ENCODE results near the gene PIP4K2C.
A peak's percentile ranks its signal among the peaks of the same experiment; 100 is the strongest.

PIP4K2C gene

DNA sequence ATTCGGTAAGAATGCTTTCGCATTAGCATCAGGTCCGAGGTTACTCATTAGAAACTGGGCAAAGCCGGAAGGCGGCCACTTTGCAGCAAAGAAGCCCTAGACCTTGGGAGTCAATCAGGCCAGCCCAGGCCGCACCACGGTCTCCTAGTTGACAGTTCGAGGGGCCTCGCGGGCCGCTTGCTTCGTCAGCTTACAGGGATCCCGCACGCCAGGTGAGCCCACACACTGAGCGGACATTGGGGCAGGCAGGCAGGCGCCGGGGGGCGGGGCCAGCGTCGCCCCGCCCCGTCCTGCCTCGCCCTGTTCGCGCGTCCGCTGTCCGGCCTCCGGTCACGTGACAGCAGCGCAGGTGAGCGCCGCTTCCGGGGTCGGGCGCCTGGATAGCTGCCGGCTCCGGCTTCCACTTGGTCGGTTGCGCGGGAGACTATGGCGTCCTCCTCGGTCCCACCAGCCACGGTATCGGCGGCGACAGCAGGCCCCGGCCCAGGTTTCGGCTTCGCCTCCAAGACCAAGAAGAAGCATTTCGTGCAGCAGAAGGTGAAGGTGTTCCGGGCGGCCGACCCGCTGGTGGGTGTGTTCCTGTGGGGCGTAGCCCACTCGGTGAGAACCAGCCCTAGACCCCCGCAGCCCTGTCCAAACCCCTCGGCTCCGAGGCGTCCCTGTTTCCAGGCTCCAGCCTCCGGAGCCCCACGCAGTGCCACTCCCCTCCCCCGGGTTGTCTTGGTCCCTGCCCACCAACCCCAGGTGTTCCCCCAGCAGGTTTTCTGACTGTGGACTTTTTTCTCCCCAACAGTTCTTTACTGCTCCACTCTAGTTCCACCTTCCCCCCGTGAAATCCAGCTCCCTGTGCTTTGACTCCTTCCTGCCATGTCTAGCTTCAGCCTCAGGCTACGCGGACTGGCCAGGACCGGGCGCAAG is at the start of gene PIP4K2C:
Gene PIP4K2C, plus strand, starts transcription at position 329 of the 918 bp plus-strand sequence. Its CDS starts 98 bp downstream, at position 427.
- DNase-seq, result peak; percentile 77 to 88

DNA sequence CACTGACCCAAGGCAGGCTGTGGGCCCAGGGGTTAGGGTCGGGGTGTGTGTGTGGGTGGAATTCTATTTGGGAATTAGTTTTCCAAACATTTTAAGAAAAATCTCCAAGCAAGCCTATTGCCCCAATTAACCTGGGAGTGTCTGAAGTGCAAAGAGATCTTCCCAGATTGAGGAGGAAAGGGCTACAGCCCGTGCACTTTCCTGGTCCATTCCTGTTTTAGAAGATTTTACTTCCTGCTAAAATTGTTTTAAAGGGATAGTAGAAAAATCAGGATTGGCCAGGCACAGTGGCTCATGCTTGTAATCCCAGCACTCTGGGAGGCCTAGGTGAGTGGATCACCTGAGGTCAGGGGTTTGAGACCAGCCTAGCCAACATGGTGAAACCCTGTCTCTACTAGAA is 49.3 kb upstream of the PIP4K2C start:
- DNase-seq, result no peak

GRCh38 chr12:57543581-57543980 is 47.4 kb upstream of the PIP4K2C start:
- DNase-seq, result no peak

GRCh38 chr12:57545809-57546437 is 45.1 kb upstream of the PIP4K2C start:
- DNase-seq, result no peak

GRCh38 chr12:57546438-57547287 is 44.3 kb upstream of the PIP4K2C start, which contains the start of gene DCTN2:
DCTN2 (minus strand) TSS chr12:57547192; CDS start chr12:57547063, 129 bp downstream.
- peak; percentile 96 to 97 for DNase-seq

- no peak for DNase-seq
Measured at GRCh38 chr12:57547288-57548012, 43.5 kb upstream of the PIP4K2C start.

- DNase-seq, result no peak
Measured at GRCh38 chr12:57548013-57548315, 43.0 kb upstream of the PIP4K2C start.

- no peak for DNase-seq
Measured at GRCh38 chr12:57548488-57548887, 42.5 kb upstream of the PIP4K2C start.

DNA sequence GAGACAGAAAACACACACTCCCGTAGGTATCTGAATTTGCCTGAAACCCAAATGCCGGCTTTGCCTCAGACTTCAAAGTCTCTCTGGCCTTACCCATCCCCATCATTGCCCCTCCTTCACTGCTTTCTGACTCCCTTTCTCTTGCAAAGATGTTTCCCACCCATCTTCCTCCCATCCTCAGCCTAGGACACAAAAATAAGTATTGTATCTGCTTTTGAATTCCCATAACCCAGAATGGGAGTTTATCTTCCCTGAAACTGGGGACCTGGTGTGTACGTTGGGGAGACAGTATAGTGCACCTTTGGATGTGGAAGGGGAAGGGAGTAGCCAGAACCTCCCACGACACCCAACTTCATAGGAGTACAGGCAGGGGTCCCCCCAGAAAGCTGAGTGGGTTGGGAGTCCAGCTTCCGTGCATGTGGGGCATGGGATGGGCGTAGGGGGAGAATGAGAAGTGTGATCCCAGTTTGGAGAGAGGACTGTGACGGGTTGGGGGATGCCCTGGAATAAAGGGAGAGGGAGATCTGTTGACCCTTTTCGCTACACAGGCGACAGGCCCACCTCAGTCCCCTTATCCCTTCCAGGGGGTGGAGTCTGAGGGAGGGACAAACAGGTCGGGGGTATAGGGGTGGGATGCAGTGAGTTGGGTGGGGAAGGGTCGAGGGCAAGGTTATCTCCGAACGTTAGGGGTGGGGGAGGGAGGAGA is 41.6 kb upstream of the PIP4K2C start:
- DNase-seq, result no peak

- peak; percentile 29 to 63 for DNase-seq
Measured at GRCh38 chr12:57549909-57550640, 40.9 kb upstream of the PIP4K2C start, which contains the start of gene KIF5A. KIF5A (plus strand) TSS chr12:57550044; CDS start chr12:57550272, 228 bp downstream.

GRCh38 chr12:57550641-57551549 is 40.1 kb upstream of the PIP4K2C start:
- no peak for DNase-seq

- no peak for DNase-seq
Measured at GRCh38 chr12:57551637-57552305, 39.2 kb upstream of the PIP4K2C start.

DNA sequence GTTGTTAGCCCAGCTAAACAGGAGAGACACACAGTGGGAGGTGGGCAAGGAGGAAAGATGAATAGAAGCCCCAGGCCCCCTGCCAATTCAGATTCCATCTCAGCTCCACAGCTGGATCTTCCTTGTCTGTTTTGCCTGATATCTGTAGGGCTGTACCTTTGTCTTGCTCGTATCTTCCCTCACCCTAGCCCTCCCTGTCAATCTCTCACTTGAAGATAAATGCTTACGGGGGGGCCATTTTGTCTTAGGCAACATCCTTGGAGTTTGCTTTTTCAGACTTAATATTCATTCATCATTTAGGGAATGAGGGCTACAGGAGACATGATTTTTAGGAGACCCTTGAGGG is 38.7 kb upstream of the PIP4K2C start:
- no peak for DNase-seq

- no peak for DNase-seq
Measured at GRCh38 chr12:57552835-57553313, 38.1 kb upstream of the PIP4K2C start.

DNA sequence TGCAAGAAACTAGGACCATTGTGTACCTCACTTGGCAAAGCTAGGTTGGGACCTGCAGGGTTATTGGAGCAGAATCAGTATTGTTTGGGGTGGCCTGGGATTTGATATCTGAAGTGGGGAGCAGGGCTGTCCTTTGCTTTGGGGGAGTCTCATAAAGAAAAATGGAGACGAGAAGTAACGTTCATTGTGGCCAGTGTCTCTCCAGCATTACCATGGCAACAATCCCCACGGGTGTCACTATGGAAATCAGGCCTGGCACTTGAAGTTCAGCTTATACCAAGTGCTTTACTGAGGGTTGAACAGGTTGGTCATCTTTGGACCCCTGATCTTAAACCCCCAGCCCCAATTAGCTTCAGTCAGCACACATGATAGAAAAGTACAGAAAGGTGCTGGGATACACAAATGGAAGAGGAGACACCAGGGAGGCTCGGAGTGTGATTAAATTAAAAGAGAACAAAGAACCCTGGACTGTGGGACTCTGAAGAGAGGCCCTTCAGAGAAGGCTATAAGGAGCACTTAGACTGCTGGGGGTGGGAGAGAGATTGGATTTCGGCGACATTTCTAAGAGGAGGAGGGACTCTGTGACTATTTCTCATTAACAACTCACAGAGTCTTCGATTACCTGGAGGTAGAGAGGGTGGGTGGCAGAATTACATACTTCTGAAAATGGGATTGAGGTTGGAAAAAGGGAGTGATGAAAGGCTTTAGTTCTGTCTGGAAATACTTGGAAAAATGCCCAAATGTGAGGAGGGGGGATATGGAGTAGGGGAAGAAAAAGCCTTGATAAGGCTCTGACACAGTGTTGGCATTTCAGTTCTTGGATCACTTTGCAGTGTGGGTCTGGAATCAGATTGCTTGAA is 37.4 kb upstream of the PIP4K2C start:
- DNase-seq, result no peak

DNA sequence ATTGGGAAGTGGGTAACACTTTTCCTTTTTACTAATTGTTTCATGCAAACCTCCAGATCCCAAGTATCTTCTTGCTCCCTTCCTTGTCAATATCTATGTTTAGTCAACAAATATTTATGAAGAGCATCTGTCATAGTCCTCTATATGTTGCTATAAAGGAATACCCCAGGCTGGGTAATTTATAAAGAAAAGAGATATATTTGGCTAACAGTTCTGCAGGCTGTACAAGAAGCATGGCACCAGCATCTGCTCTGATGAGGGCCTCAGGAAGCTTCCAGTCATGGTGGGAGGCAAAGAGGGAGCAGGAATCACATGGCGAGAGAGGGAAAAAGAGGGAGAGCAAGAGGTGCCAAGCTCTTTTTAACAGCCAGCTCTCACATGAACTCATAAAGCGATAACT is 36.5 kb upstream of the PIP4K2C start:
- DNase-seq, result no peak

DNA sequence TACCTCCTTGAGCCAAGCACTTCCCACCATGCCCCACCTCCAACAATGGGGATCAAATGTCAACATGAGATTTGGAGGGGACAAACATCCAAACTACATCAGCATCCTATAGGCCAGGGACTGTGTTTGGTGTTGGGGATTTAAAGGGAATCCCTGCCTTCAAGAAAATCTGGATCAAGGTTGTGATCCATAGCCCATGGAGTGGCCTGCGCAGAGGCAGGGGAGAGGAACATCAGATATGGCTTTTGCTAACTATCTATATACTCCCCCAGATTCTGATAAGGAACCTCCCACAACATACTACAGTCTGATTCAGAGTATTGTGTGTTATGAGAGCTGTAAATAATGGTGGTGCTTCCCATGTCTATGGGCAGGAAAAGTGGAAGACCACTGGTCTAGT is 36.1 kb upstream of the PIP4K2C start:
- DNase-seq, result no peak

GRCh38 chr12:57558864-57559263 is 32.1 kb upstream of the PIP4K2C start:
- DNase-seq, result no peak
